HCT116 (cell line): Measurements from ENCODE around the gene KRT74. TPM values are rescaled to one million over a fixed set of nuclear protein-coding genes. Genes with fewer than 3 reads are reported as not detected.

Source experiments
- ATAC-seq: fragments of 200-7000 bp; cut with Tn5 transposase; 2 replicates; pipeline ENCODE4 v1.9.1; 2020; ENCODE audit warnings: mild to moderate bottlenecking, moderate library complexity
- BruUV-seq: library from RNA; stranded (reverse); fragments of 400-500 nt; replicated peaks from 2 replicates; lab custom pipeline; 2021; lab: Mats Ljungman, UMichigan
- CTCF ChIA-PET: fragments of 300-600 bp; sonication (Branson Sonifier 250); formaldehyde crosslinking; loops from one replicate; lab custom pipeline; 2021; ENCODE audit warnings: antibody characterized with exemption; lab: Charles Lee
- POLR2A ChIA-PET: fragments of 300-600, 350-600 bp; sonication (Branson Sonifier 250); formaldehyde crosslinking; loops from one replicate; lab custom pipeline; 2021; ENCODE audit warnings: antibody characterized with exemption; lab: Charles Lee
- RAD21 ChIA-PET, 2 experiments: fragments of 300-600 bp; sonication (Branson Sonifier 250); formaldehyde crosslinking; loops; one replicate each; lab custom pipeline; 2023; ENCODE audit warnings: low total read pairs in 2 of 2; ENCODE audit not compliant: uncharacterized antibody in 2 of 2, unreplicated experiment in 2 of 2, low non-redundant PET in 1 of 2; lab: Charles Lee
- DNase-seq: peaks from one replicate; pipeline ENCODE4 v3.0.0-alpha.2; 2010; ENCODE audit warnings: low read depth, low spot score
- H2AFZ ChIP-seq: fragments of 200-600 bp; shearing (Covaris generic), sonication (generic); 2 replicates; pipeline ENCODE4 v1.6.1; 2017; ENCODE audit warnings: low read depth, mixed run types, mixed read lengths, antibody characterized with exemption, low read length; ENCODE audit not compliant: poor library complexity, severe bottlenecking
- H3K27ac ChIP-seq: 2 replicates; pipeline ENCODE4 v1.5.1; 2012; ENCODE audit warnings: low read depth, low read length
- H3K27me3 ChIP-seq: fragments of 200-600 bp; sonication (generic); 2 replicates; pipeline ENCODE4 v1.6.1; 2016; ENCODE audit warnings: mixed run types, low read length, mixed read lengths; ENCODE audit not compliant: insufficient read depth
- H3K36me3 ChIP-seq, 2 experiments: fragments of 200-500 bp in 1 of 2; fragments of 200-600 bp in 1 of 2; sonication (Bioruptor generic) in 1 of 2; sonication (generic) in 1 of 2; 2 replicates each; pipeline versions ENCODE4 v1.5.1 to v1.6.1; 2014 to 2016; ENCODE audit warnings: low read length in 2 of 2, inconsistent platforms in 1 of 2, mixed read lengths in 1 of 2, mixed run types in 1 of 2; ENCODE audit not compliant: insufficient read depth in 2 of 2, control insufficient read depth in 1 of 2
- H3K4me1 ChIP-seq, 2 experiments: fragments of 200-600 bp in 1 of 2; sonication (generic) in 1 of 2; 2 replicates each; pipeline versions ENCODE4 v1.5.1 to v1.6.1; 2012 to 2017; ENCODE audit warnings: low read length in 2 of 2, inconsistent platforms in 1 of 2, mild to moderate bottlenecking in 1 of 2, mixed read lengths in 1 of 2, mixed run types in 1 of 2, moderate library complexity in 1 of 2; ENCODE audit not compliant: insufficient read depth in 2 of 2, control insufficient read depth in 1 of 2
- H3K4me2 ChIP-seq: fragments of 200-600 bp; sonication (generic); 2 replicates; pipeline ENCODE4 v1.6.1; 2017; ENCODE audit warnings: mixed run types, low read length, mixed read lengths
- H3K4me3 ChIP-seq, 2 experiments: fragments of 200-600 bp in 1 of 2; sonication (generic) in 1 of 2; replicated peaks in 1 of 2; 2 replicates each; pipeline ENCODE4 v1.5.1; 2011 to 2016; ENCODE audit warnings: low read length in 2 of 2, control low read depth in 1 of 2, low read depth in 1 of 2, mild to moderate bottlenecking in 1 of 2, mixed read lengths in 1 of 2, mixed run types in 1 of 2
- H3K79me2 ChIP-seq: fragments of 200-600 bp; sonication (generic); 2 replicates; pipeline ENCODE4 v1.6.1; 2017; ENCODE audit warnings: mild to moderate bottlenecking, mixed run types, low read length, moderate library complexity, mixed read lengths; ENCODE audit not compliant: insufficient read depth
- H3K9ac ChIP-seq: fragments of 200-600 bp; sonication (generic); 2 replicates; pipeline ENCODE4 v1.6.1; 2016; ENCODE audit warnings: low read length, mixed read lengths
- H3K9me2 ChIP-seq: fragments of 200-600 bp; sonication (generic), shearing (Covaris generic); 2 replicates; pipeline ENCODE4 v1.6.1; 2017; ENCODE audit warnings: mixed run types, mild to moderate bottlenecking, moderate library complexity; ENCODE audit not compliant: insufficient read depth
- H3K9me3 ChIP-seq, 2 experiments: fragments of 200-500 bp in 1 of 2; fragments of 200-600 bp in 1 of 2; sonication (Bioruptor generic) in 1 of 2; sonication (generic) in 1 of 2; 2 replicates each; pipeline ENCODE4 v1.6.1; 2014 to 2017; ENCODE audit warnings: low read length in 2 of 2, mixed read lengths in 2 of 2, inconsistent platforms in 1 of 2, low read depth in 1 of 2, mild to moderate bottlenecking in 1 of 2, mixed run types in 1 of 2, moderate library complexity in 1 of 2; ENCODE audit not compliant: control insufficient read depth in 1 of 2, insufficient read depth in 1 of 2
- H4K20me1 ChIP-seq: fragments of 200-600 bp; sonication (generic), shearing (Covaris generic); 2 replicates; pipeline ENCODE4 v1.6.1; 2017; ENCODE audit warnings: mixed run types, mild to moderate bottlenecking, moderate library complexity; ENCODE audit not compliant: insufficient read depth
- ATF3 ChIP-seq: IDR thresholded peaks from 2 replicates; pipeline ENCODE4 v1.6.1; 2012
- CBX3 ChIP-seq: IDR thresholded peaks from 2 replicates; pipeline ENCODE4 v1.6.1; 2012; ENCODE audit warnings: low read depth
- CTCF ChIP-seq, 3 experiments: fragments of 200-600 bp in 1 of 3; sonication (generic) in 1 of 3; IDR thresholded peaks in 2 of 3; conservative IDR thresholded peaks in 1 of 3; 2 replicates each; pipeline ENCODE4 v1.5.1; 2012 to 2017; ENCODE audit warnings: low read depth in 2 of 3, low read length in 2 of 3, antibody characterized with exemption in 1 of 3, borderline replicate concordance in 1 of 3, control low read depth in 1 of 3, mild to moderate bottlenecking in 1 of 3, mixed read lengths in 1 of 3, mixed run types in 1 of 3, moderate library complexity in 1 of 3; ENCODE audit not compliant: insufficient read depth in 1 of 3
- EGR1 ChIP-seq: IDR thresholded peaks from 2 replicates; pipeline ENCODE4 v1.6.1; 2012; ENCODE audit warnings: low read depth
- EZH2 ChIP-seq: fragments of 200-600 bp; sonication (generic); IDR thresholded peaks from 2 replicates; pipeline ENCODE4 v1.6.1; 2017; ENCODE audit warnings: antibody characterized with exemption, mixed run types
- EZH2phosphoT487 ChIP-seq: fragments of 200-600 bp; IDR thresholded peaks from 2 replicates; pipeline ENCODE4 v1.6.1; 2018; ENCODE audit warnings: antibody characterized with exemption, borderline replicate concordance
- FOSL1 ChIP-seq: IDR thresholded peaks from 2 replicates; pipeline ENCODE4 v1.6.1; 2012; ENCODE audit warnings: low read depth
- JUND ChIP-seq: IDR thresholded peaks from 2 replicates; pipeline ENCODE4 v1.6.1; 2012
- POLR2AphosphoS5 ChIP-seq: IDR thresholded peaks from 2 replicates; pipeline ENCODE4 v1.6.1; 2011; ENCODE audit warnings: mild to moderate bottlenecking, low read depth, low read length, moderate library complexity
- RAD21 ChIP-seq: IDR thresholded peaks from 2 replicates; pipeline ENCODE4 v1.6.1; 2012; ENCODE audit warnings: low read depth, mild to moderate bottlenecking
- REST ChIP-seq: IDR thresholded peaks from 2 replicates; pipeline ENCODE4 v1.6.1; 2012; ENCODE audit warnings: low read depth
- SP1 ChIP-seq: IDR thresholded peaks from 2 replicates; pipeline ENCODE4 v1.6.1; 2012; ENCODE audit warnings: low read depth
- SRF ChIP-seq: IDR thresholded peaks from 2 replicates; pipeline ENCODE4 v1.6.1; 2012; ENCODE audit warnings: low read depth
- TCF7L2 ChIP-seq: IDR thresholded peaks from 2 replicates; pipeline ENCODE4 v1.7.0; 2011; ENCODE audit warnings: borderline replicate concordance, inconsistent platforms; ENCODE audit not compliant: insufficient read depth, insufficient read length; ENCODE audit errors: extremely low read depth
- intact Hi-C: fragments of 100-400 bp; cut with micrococcal nuclease; formaldehyde crosslinking; loops from 2 replicates; pipeline ENCODE4 v1.10.0; 2022
- total RNA-seq: library from RNA; stranded (reverse); gene quantifications from one replicate; pipeline ENCODE4 v1.2.1, GENCODE V29; 2021; ENCODE audit not compliant: unreplicated experiment

The KRT74 gene
- total RNA-seq, 1 experiment from 2014 or later: not detected

GRCh38 chr12:52561880-52562449 lies 11.7 kb downstream of the KRT74 start:
- Histone ChIP-seq H3K79me2 (no peaks in the 10 kb centered on the region), H3K9ac (no peak overlapping the region), H3K4me3 (no peak overlapping the region), H3K27ac (no peak overlapping the region), H3K4me2 (no peak overlapping the region), H3K4me1 (no peaks in the 10 kb centered on the region), H3K36me3 (no peaks in the 10 kb centered on the region), H3K9me2 (no peaks in the 10 kb centered on the region), H2AFZ (no peak overlapping the region), H3K9me3 (no peaks in the 10 kb centered on the region), H3K27me3 (no peaks in the 10 kb centered on the region), H4K20me1 (no peaks in the 10 kb centered on the region)
- RAD21 ChIA-PET: interaction anchor here (0.7 to 1.0 kb wide), 4 partner anchors 119 to 318 kb away, joined by 3 to 6 read pairs (median 4); no protein-coding TSS in a partner anchor
- intact Hi-C loops: loop anchor here (5.0 kb wide), 1 partner anchor 165 kb away; no protein-coding TSS in a partner anchor
- TF ChIP-seq SRF: no peak
- no peak for TF ChIP-seq REST
- no peak for TF ChIP-seq SP1
- peak; percentile 59 to 66 (median 60); a peak in 5 of 6 replicates for TF ChIP-seq CTCF (IDR thresholded peaks at IDR 0.05 in 2 of 3, conservative IDR thresholded peaks at IDR 0.05 in 1 of 3; ENCODE audit: borderline replicate concordance in 1 of 3, insufficient read depth in 1 of 3, low read depth in 2 of 3, low read length in 2 of 3)
- TF ChIP-seq CBX3: no peak
- no peak for TF ChIP-seq EGR1
- TF ChIP-seq EZH2: no peak
- no peak for TF ChIP-seq POLR2AphosphoS5
- TF ChIP-seq FOSL1: no peak
- TF ChIP-seq JUND: no peak
- peak; percentile 54 for TF ChIP-seq RAD21
- no peak for TF ChIP-seq EZH2phosphoT487
- no peak for TF ChIP-seq ATF3
- TF ChIP-seq TCF7L2: no peak
- POLR2A ChIA-PET: interaction anchor here (1.2 kb wide), 1 partner anchor 166 kb away, joined by 3 read pairs; no protein-coding TSS in a partner anchor
- CTCF ChIA-PET: interaction anchor here (0.6 to 2.2 kb wide), 12 partner anchors 9 to 418 kb away, joined by 3 to 18 read pairs (median 4); partner anchors contain the start of gene KRT71
- ATAC-seq (peak; percentile 84), DNase-seq (peak; percentile 22)
- no TSS peak for BruUV-seq
